Measurements from ENCODE around the gene XPA.

Gene XPA

GRCh38 chr9:97640325-97640724 is 56.8 kb downstream of the XPA start:
- TF ChIP-seq GATA3 (IDR thresholded peaks at IDR 0.05; ENCODE audit: low read depth, low read length) (no peak), GATA2 (IDR thresholded peaks at IDR 0.05; ENCODE audit: low read depth, low read length) (no peak)

DNA sequence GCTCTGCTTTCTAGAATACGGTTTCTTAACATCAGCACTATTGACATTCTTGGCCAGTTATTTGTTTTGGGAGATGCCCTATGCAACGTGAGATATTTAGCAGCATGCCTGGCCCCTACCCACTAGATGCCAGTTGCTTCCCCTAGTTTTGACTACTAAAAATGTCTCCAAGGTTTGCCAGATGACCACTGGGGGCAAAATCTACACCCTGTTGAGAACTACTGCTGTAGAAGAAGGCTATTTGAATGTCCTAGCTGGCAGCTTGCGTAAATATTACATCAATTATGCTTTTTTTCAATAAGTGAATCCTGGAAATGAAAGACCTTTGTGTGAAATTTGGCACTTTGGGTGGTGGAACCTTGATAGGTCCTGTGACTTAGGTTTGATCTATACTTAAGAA is 58.5 kb downstream of the XPA start:
- TF ChIP-seq GATA2 (IDR thresholded peaks at IDR 0.05; ENCODE audit: low read depth, low read length), result no peak
- no peak for TF ChIP-seq GATA3 (IDR thresholded peaks at IDR 0.05; ENCODE audit: low read depth, low read length)

DNA sequence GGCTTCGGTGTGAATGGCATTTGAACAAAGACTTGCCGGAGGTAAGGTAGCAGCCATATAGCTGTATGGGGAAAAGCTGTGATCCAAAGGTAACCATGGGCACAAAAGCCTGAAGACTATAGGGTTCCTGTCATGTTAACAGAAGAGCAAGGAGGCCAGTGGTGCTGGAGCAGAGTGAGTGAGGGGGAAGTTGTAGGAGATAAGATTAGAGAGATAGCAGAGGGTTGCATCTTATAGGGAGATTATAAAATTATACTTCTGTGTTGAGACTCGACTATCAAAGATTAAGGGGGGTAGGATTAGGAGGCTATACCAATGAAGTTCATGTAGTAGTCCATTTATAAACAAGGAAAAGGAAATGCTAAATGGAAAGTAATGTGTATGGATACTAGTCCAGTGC is 60.2 kb downstream of the XPA start:
- TF ChIP-seq GATA3 (IDR thresholded peaks at IDR 0.05; ENCODE audit: low read depth, low read length), result no peak
- no peak; the same call in 1 of the 2 replicates for TF ChIP-seq GATA2 (IDR thresholded peaks at IDR 0.05; ENCODE audit: low read depth, low read length)

GRCh38 chr9:97635026-97635425 is 62.1 kb downstream of the XPA start:
- no peak for TF ChIP-seq GATA2 (IDR thresholded peaks at IDR 0.05; ENCODE audit: low read depth, low read length)
- no peak for TF ChIP-seq GATA3 (IDR thresholded peaks at IDR 0.05; ENCODE audit: low read depth, low read length)

DNA sequence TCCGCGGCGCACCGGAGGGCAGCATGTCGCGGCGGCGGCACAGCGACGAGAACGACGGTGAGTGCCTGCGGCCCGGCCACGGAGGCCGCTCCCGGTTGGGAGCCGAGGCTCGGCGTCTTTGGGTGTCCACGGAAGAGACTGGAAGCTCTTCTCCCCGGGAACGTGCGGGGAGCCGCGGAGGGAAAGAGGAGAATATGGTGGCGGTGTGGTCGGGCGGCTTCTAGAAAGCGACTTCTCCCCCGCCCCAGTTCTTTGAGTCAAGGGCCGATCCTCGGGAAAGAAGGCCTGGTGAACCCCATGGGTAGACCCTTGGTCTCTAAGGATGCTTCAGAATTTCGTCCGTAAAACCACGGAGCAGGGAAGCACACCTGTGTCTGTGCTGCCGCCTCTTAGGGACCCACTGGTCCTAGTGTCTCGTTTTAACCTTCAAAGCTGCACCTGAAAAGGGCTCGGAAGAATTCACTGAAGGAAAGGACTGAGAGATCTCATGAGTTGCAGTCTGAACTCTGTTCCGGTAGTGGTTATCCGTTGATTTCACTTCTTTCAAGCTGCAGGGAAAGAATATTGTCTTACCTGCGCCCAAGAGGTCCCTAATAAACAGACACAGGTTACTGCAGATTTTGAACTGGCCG is 63.2 kb downstream of the XPA start:
- TF ChIP-seq GATA3 (IDR thresholded peaks at IDR 0.05; ENCODE audit: low read depth, low read length) (no peak), GATA2 (IDR thresholded peaks at IDR 0.05; ENCODE audit: low read depth, low read length) (no peak)

DNA sequence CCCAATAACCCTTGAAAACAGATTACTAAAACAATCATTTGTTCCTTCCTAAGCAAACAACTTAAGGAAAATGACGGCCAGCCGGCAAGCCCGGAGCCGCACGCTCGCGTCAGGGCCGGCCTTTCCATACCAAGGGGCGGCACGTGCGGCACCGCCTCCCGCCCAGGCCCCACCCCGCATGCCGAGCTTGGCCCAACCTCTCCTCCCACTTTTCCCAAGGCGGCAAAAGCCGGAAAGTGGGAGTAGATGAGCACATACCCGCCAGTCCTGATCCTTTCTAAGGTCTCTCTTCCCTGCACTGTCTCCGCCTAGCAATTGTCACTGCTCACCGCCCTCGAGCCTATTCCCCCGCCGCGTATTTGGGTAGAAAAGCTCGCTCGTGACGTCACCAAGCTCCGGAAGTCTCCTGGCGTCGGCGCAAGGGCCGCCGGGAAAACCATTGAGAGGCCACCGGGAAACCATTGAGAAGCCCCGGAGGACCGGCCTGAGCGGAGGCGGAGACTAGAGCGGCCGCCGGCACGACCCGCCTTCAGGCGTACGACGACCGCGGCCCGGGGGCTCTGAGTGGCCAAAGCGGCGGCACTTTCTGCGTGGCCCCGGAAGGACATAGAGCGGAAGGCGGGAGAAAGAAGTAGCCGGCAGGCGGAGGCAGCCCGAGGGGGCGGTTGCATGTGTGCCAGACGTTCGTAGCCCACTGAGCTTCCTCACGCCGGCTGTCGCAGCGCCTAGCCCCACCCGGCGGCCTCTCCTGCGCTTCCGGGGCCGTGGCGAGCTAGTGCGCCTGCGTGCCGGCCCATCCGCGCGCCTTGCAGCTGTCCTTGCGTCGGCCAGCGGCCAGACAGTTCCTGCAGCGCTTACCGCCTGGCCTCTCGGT is 63.9 kb downstream of the XPA start, which contains the start of the genes NCBP1 and TSTD2:
NCBP1 (plus strand) TSS at position 837 of the 874 bp plus-strand sequence. CDS start 61 bp downstream, outside the sequence.
TSTD2 (minus strand) TSS at position 384 of the 874 bp plus-strand sequence. CDS start 5,806 bp downstream, outside the sequence.
- TF ChIP-seq GATA2 (IDR thresholded peaks at IDR 0.05; ENCODE audit: low read depth, low read length) (no peak), GATA3 (IDR thresholded peaks at IDR 0.05; ENCODE audit: low read depth, low read length) (no peak)

DNA sequence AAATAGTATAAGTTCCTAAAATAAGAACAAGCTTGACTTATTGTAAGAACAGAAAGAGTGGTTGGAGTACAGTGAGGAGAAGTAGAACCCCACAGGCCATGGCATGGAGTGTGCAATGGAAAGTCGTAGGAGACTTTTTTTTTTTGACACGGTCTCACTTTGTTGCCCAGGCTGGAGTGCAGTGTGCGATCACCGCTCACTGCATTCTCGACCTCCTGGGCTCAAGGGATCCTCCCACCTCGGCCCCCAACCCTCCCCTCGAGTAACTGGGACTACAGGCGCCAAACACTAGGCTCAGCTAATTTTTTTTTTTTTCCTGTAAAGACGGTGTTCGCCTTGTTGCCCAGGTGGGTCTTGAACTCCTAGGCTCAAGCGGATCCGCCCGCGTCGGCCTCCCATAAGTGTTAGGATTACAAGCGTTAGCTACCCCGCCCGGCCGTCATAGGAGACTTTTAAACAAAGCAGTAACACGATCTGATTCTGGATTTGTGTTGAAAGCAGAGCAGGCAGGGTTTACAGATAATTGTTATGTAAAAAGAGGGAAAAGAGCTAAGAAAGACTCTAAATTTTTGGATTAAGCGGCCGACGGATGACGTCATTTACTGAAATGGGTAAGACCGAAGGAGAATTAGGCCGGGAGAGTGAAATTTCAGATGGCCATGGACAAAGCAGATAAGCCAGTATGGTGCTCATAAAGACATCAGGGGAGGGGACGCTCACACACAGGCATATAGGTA is 64.7 kb downstream of the XPA start:
- no peak for TF ChIP-seq GATA3 (IDR thresholded peaks at IDR 0.05; ENCODE audit: low read depth, low read length)
- no peak for TF ChIP-seq GATA2 (IDR thresholded peaks at IDR 0.05; ENCODE audit: low read depth, low read length)

- TF ChIP-seq GATA2 (IDR thresholded peaks at IDR 0.05; ENCODE audit: low read depth, low read length) (no peak), GATA3 (IDR thresholded peaks at IDR 0.05; ENCODE audit: low read depth, low read length) (no peak)
These were observed 66.5 kb downstream of the XPA start for GRCh38 chr9:97630591-97630990.

DNA sequence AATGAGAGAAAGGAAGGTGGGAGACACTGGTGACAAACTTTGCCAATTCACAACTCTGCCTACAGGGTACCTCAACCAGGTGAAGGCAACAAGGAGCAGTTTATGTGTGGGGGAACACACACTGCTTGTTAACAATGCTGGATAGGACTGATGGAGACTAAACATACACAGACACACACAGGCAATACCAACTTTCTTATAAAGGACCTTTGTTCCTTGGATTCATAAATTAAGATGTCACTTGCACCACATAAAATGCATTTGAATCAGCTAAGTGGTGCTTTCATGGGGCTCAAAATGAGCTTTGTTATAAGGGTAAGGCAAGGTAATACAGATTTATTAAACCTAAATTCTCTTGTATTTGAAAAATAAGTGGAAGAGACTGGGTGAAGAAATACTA is 68.0 kb downstream of the XPA start:
- TF ChIP-seq GATA2 (IDR thresholded peaks at IDR 0.05; ENCODE audit: low read depth, low read length) (no peak), GATA3 (IDR thresholded peaks at IDR 0.05; ENCODE audit: low read depth, low read length) (no peak)

DNA sequence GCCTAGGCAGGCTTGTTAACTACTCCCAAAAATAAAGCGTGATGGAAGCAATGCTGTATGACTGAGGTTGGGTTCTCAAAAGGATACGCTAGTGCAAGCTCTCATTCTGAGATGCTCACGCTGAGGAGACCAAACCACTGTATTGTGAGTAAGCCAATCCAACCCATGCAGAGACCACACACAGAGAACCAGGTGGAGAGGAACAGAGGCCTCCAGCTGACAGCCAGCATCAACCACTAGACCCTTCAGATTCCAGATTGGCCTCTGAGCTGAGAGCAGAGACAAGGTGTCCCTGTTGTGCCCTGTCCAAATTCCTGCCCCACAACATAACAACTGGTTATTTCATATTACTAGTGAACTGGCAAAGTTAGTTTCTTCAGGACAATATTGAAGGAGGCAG is 68.5 kb downstream of the XPA start:
- TF ChIP-seq GATA2 (IDR thresholded peaks at IDR 0.05; ENCODE audit: low read depth, low read length) (no peak), GATA3 (IDR thresholded peaks at IDR 0.05; ENCODE audit: low read depth, low read length) (no peak)

GRCh38 chr9:97627624-97628023 is 69.5 kb downstream of the XPA start:
- no peak for TF ChIP-seq GATA2 (IDR thresholded peaks at IDR 0.05; ENCODE audit: low read depth, low read length)
- TF ChIP-seq GATA3 (IDR thresholded peaks at IDR 0.05; ENCODE audit: low read depth, low read length), result no peak

GRCh38 chr9:97625620-97626019 is 71.5 kb downstream of the XPA start:
- no peak for TF ChIP-seq GATA3 (IDR thresholded peaks at IDR 0.05; ENCODE audit: low read depth, low read length)
- no peak for TF ChIP-seq GATA2 (IDR thresholded peaks at IDR 0.05; ENCODE audit: low read depth, low read length)
